GM19463 (cell line): ENCODE measurements around the gene C17orf58.
"Not testable (repeated sequence)": the region's sequence is repeated elsewhere in the genome, so short reads cannot be mapped to it uniquely, and the experiment has no call there.

Experiments used
- ATAC-seq: cut with Tn5 transposase; IDR thresholded peaks from one replicate; pipeline ENCODE4 v1.9.1; 2021; ENCODE audit warnings: mild to moderate bottlenecking, moderate library complexity; ENCODE audit not compliant: unreplicated experiment

The C17orf58 gene

GRCh38 chr17:67996301-67997171 is at the start of gene C17orf58:
Gene C17orf58, minus strand, starts transcription at chr17:67996469. Its CDS starts 271 bp downstream, at chr17:67996198.
- ATAC-seq: not testable (repeated sequence)

DNA sequence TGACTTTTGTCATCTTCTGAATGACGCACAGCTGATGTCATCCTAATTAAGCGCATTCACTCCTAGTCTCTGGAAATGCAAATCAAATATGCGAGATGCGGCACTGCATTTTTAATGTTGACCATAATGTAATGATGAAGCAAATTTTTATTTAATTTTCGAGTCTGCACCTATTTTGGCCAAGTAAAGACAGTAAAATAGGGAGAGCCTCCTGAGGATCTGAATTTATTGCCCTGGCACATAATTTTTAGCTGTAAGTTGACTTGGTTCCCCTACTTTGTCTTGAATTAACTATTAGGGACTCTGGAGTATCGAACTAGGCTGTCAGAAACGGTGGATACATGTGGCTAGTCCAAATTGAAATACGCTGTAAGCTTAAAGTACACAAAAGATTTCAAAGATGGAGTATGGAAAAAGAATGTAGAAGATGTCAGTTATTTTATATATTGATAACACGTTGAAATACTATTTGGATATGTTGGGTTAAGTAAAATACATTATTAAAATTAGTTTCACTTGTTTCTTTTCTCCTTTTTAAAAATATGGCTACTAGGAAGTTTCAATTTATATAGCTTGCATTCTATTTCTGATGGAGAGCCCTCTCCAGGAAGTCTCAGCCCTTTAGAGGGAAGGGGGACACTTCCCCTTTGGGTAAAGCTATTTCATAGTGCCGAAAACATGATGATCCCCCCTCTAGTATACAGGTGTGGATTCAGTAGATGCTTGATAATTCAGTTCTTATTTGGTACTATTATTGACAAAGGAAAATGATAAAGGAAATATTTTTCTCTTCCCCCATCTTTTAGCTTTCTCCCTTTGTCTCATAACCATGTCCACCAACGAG is 40.3 kb upstream of the C17orf58 start:
- ATAC-seq: no peak

- ATAC-seq: peak; percentile 88
Observed at GRCh38 chr17:68035523-68036303, 39.4 kb upstream of the C17orf58 start, which contains the start of gene KPNA2. Gene KPNA2, plus strand, starts transcription at chr17:68035735. Its CDS starts 1,398 bp downstream, at chr17:68037133.

GRCh38 chr17:68035131-68035522 is 38.9 kb upstream of the C17orf58 start:
- ATAC-seq: peak; percentile 90

- ATAC-seq: no peak
Observed at GRCh38 chr17:68034452-68034776, 38.1 kb upstream of the C17orf58 start.

DNA sequence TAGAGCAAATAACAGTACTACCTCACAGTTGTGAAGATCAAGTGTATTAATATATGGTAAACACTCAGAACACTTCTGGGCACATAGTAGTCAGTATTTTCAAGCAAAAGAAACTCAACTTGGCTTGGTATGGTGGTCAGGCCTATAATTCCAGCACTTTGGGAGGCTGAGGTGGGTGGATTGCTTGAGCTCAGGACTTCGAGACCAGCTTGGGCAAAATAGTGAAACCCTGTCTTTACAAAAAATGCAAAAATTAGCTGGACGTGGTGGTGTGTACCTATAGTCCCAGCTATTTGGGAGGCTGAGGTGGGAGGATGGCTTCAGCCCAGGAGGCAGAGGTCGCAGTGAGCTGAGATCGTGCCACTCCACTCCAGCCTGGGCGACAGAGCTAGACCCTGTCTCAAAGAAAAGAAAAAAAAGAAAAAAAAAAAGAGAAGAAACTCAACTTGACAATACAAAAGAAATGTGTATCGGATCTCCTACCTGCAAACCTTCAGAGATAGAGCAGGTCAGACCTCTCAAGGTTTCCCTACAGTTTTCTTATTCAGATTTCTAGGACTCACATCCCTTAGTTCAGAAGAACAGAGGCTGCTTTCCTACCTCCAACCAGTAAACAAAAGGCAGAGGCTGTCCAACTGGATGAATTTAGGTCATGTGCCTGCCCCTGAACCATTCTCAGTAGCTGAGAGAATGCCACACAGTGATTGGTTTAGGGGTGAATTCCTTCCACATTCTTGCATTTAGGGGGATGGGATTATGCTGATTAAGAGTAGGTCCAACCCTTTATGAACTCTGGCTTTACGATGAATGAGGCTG is 37.6 kb upstream of the C17orf58 start:
- ATAC-seq: no peak

- no peak for ATAC-seq
Observed at GRCh38 chr17:68029512-68030215, 33.4 kb upstream of the C17orf58 start.

GRCh38 chr17:68022547-68022946 is 26.3 kb upstream of the C17orf58 start:
- not testable (repeated sequence) for ATAC-seq

DNA sequence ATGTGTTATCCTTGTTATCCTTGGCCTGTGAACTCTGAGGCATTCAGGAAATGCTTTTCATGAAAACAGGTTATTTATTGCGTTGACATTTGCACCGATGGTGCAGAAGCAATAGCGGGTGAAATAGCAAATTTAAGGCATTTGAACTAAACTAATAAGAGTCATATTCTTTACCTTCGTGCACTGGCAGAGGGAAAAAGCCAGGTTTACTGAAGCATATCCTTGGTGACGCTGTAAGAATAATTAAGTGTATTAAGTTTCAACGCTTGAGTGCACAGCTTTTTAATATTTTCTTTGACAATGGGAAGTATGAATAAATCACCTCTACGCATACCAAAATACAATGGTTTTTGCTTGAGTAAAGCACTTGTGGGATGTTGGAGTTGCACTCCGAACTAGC is 25.7 kb upstream of the C17orf58 start:
- ATAC-seq: no peak

DNA sequence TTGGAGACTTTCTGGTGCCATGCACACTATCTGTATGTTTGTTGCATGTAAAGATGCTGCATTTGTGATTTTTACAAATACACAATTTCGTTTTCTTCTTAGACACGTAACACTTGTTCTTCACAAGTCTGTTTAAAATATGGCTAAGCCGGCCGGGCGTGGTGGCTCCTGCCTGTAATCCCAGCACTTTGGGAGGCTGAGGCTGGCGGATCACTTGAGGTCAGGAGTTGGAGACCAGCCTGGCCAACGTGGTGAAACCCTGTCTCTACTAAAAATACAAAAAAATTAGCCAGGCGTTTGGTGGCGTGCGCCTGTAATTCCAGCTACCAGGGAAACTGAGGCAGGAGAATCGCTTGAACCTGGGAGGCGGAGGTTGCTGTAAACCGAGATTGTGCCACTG is 24.5 kb upstream of the C17orf58 start:
- ATAC-seq: not testable (repeated sequence)

DNA sequence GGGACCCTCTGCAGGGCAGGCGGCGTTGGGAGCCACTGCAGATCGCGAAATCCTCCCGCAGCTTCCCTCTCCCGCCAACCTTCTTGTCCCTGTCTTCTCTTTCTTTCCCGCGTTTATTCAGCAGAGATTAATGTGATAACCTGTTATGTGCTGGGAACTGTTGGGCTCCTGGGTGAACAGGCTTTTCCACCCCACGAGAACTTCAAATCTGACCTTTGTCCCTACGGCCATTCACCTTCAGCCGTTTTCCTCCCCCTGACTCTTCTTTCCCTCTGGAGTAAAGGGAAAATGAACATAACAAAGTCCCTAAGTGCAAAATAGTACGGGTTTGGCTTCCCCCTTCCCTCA is 24.1 kb upstream of the C17orf58 start:
- ATAC-seq: no peak

- ATAC-seq: peak; percentile 94
Observed at GRCh38 chr17:68019675-68020408, 23.6 kb upstream of the C17orf58 start.

- no peak for ATAC-seq
Observed at GRCh38 chr17:68019336-68019674, 23.0 kb upstream of the C17orf58 start.

DNA sequence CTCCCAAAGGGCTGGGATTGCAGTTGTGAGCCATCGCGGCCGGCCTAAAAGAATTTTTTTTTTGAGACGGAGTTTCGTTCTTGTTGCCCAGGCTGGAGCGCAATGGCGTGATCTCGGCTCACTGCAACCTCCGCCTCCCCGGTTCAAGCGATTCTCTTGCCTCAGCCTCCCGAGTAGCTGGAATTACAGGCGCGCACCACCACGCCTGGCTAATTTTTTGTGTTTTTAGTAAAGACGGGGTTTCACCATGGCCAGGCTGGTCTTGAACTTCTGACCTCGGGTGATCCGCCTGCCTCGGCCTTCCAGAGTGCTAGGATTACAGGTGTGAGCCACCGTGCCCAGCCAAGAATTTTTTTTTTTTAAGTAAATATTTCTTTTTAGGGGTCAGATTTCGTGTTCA is 22.2 kb upstream of the C17orf58 start:
- ATAC-seq: not testable (repeated sequence)

- no peak for ATAC-seq
Observed at GRCh38 chr17:68016838-68017237, 20.6 kb upstream of the C17orf58 start.

GRCh38 chr17:68015081-68015723 is 18.9 kb upstream of the C17orf58 start:
- no peak for ATAC-seq

- ATAC-seq: no peak
Observed at GRCh38 chr17:68013385-68013784, 17.1 kb upstream of the C17orf58 start.

- no peak for ATAC-seq
Observed at GRCh38 chr17:68011199-68011665, 15.0 kb upstream of the C17orf58 start.
